Esophagus muscularis mucosa (tissue), 4 donors: ENCODE measurements around the gene ZNF831. TPM values are rescaled to one million over a fixed set of nuclear protein-coding genes. Genes with fewer than 3 reads are reported as not detected.

ENCODE experiments used
- DNase-seq: peaks from one replicate; pipeline ENCODE4 v3.0.0-alpha.2; 2017; ENCODE audit errors: extremely low spot score
- H3K27ac ChIP-seq, 4 donors: fragments of 200-600 bp; sonication (generic); replicated peaks in 1 of 4; 1 replicate in 3 of 4; 2 replicates in 1 of 4; pipeline ENCODE4 v1.5.1; 2016 to 2019; ENCODE audit warnings: mild to moderate bottlenecking in 1 of 4
- H3K27me3 ChIP-seq, 4 donors: fragments of 200-600 bp; sonication (generic); one replicate each; pipeline versions ENCODE4 v1.5.1 to v1.6.0; 2016 to 2019
- H3K36me3 ChIP-seq, 4 donors: fragments of 200-600 bp; sonication (generic); one replicate each; pipeline ENCODE4 v1.5.1; 2016 to 2019
- H3K4me1 ChIP-seq, 4 donors: fragments of 200-600 bp; sonication (generic); one replicate each; pipeline ENCODE4 v1.5.1; 2016 to 2019
- H3K4me3 ChIP-seq, 4 donors: fragments of 200-600 bp; sonication (generic); 1 replicate in 2 of 4; 2 replicates in 2 of 4; pipeline ENCODE4 v1.5.1; 2016 to 2019; ENCODE audit warnings: mild to moderate bottlenecking in 4 of 4, moderate library complexity in 1 of 4
- H3K9me3 ChIP-seq, 4 donors: fragments of 200-600 bp; sonication (generic); 1 replicate in 3 of 4; 2 replicates in 1 of 4; pipeline ENCODE4 v1.5.1; 2016 to 2019
- CTCF ChIP-seq, 3 experiments: fragments of 200-600 bp in 2 of 3; fragments of 450-650 bp in 1 of 3; sonication (generic) in 2 of 3; IDR thresholded peaks; one replicate each; pipeline ENCODE4 v1.5.1; 2017 to 2019; ENCODE audit warnings: antibody characterized with exemption in 3 of 3, mild to moderate bottlenecking in 2 of 3, moderate library complexity in 1 of 3
- EP300 ChIP-seq: sonication (generic); formaldehyde crosslinking; IDR thresholded peaks from one replicate; pipeline ENCODE4 v1.6.1; 2017; ENCODE audit warnings: antibody characterized with exemption
- POLR2A ChIP-seq: fragments of 450-650 bp; IDR thresholded peaks from one replicate; pipeline ENCODE4 v1.6.1; 2017; ENCODE audit warnings: antibody characterized with exemption, moderate library complexity, mild to moderate bottlenecking, low read depth
- POLR2AphosphoS5 ChIP-seq, 2 donors: sonication (generic); formaldehyde crosslinking; IDR thresholded peaks; one replicate each; pipeline ENCODE4 v1.6.1; 2017; ENCODE audit warnings: antibody characterized with exemption in 2 of 2
- WGBS: methylation state at CpG from one replicate; pipeline ENCODE4 v1.1.5; 2018; 5-methylcytosine and 5-hydroxymethylcytosine counted together
- intact Hi-C: fragments of 100-400 bp; cut with DNase I; formaldehyde crosslinking; loops from one replicate; pipeline ENCODE4 v1.15.1; 2023
- total RNA-seq, 4 donors: library from RNA; depleted of rRNA; stranded (reverse); fragments of >200 nt; gene quantifications; one replicate each; pipeline versions ENCODE4 v1.1.0 to v1.2.1, GENCODE V29; 2016

The ZNF831 gene
- total RNA-seq, 4 donors from 2014 or later: 0.34 to 1.3 (median 0.56) TPM

GRCh38 chr20:59123678-59124255, 39.9 kb upstream of the ZNF831 start:
- 67% methylated on average over 10 of the region's 10 CpGs for WGBS
- DNase-seq: no peak
- TF ChIP-seq POLR2AphosphoS5 (IDR thresholded peaks at IDR 0.05) (no peak), CTCF (IDR thresholded peaks at IDR 0.05) (no peak), POLR2A (no peak), EP300 (no peak)
- peaks cover 0 to 8% (median 2%) of the 10 kb centered on the region in 4 donors for H3K9me3 ChIP-seq
- H3K4me1 ChIP-seq: no peaks in the 10 kb centered on the region
- H3K4me3 ChIP-seq: no peak overlapping the region
- H3K36me3 ChIP-seq: no peaks in the 10 kb centered on the region
- intact Hi-C loops: no loop called here
- H3K27ac ChIP-seq: no peak overlapping the region
- H3K27me3 ChIP-seq: peaks cover 0 to 31% (median 0%) of the 10 kb centered on the region in 4 donors

GRCh38 chr20:59124296-59125029, 39.2 kb upstream of the ZNF831 start:
- Histone ChIP-seq H3K9me3 (peaks cover 0 to 8% (median 2%) of the 10 kb centered on the region in 4 donors), H3K27me3 (peaks cover 0 to 31% (median 0%) of the 10 kb centered on the region in 4 donors), H3K27ac (no peak overlapping the region), H3K4me1 (no peaks in the 10 kb centered on the region), H3K36me3 (no peaks in the 10 kb centered on the region), H3K4me3 (no peak overlapping the region)
- intact Hi-C loops: no loop called here
- no peak for DNase-seq
- 89% methylated on average over 14 of the region's 15 CpGs for WGBS
- TF ChIP-seq CTCF (IDR thresholded peaks at IDR 0.05): no peak
- no peak for TF ChIP-seq POLR2AphosphoS5 (IDR thresholded peaks at IDR 0.05)
- TF ChIP-seq POLR2A: no peak
- TF ChIP-seq EP300: no peak

- H3K4me1 ChIP-seq: no peaks in the 10 kb centered on the region
- peaks cover 0 to 27% (median 0%) of the 10 kb centered on the region in 4 donors for H3K27me3 ChIP-seq
- TF ChIP-seq EP300 (no peak), POLR2AphosphoS5 (IDR thresholded peaks at IDR 0.05) (no peak), CTCF (IDR thresholded peaks at IDR 0.05) (no peak), POLR2A (no peak)
- 87% methylated on average over 7 of the region's 7 CpGs for WGBS
- H3K36me3 ChIP-seq: no peaks in the 10 kb centered on the region
- DNase-seq: no peak
- H3K4me3 ChIP-seq: no peak overlapping the region
- peaks cover 0 to 8% (median 2%) of the 10 kb centered on the region in 4 donors for H3K9me3 ChIP-seq
- intact Hi-C loops: no loop called here
- H3K27ac ChIP-seq: no peak overlapping the region
Observed at GRCh38 chr20:59125332-59125731, 38.3 kb upstream of the ZNF831 start.

- Histone ChIP-seq H3K27ac (no peak overlapping the region), H3K27me3 (peaks cover 0 to 27% (median 0%) of the 10 kb centered on the region in 4 donors), H3K36me3 (no peaks in the 10 kb centered on the region), H3K4me3 (no peak overlapping the region), H3K4me1 (no peaks in the 10 kb centered on the region), H3K9me3 (peaks cover 0 to 8% (median 2%) of the 10 kb centered on the region in 4 donors)
- intact Hi-C loops: no loop called here
- TF ChIP-seq POLR2A: no peak
- TF ChIP-seq CTCF (IDR thresholded peaks at IDR 0.05): no peak
- TF ChIP-seq EP300: no peak
- TF ChIP-seq POLR2AphosphoS5 (IDR thresholded peaks at IDR 0.05): no peak
- no peak for DNase-seq
- 58% methylated on average over 7 of the region's 7 CpGs for WGBS
Observed at GRCh38 chr20:59125836-59126235, 37.8 kb upstream of the ZNF831 start.
